GM12873 (cell line): Measurements from ENCODE around the gene ZSWIM7.

Experiments used
- CTCF ChIP-seq: IDR thresholded peaks from 2 replicates; pipeline ENCODE4 v1.5.1; 2012; ENCODE audit warnings: low read depth, mild to moderate bottlenecking, moderate library complexity, low read length, control low read depth; ENCODE audit not compliant: insufficient read depth; ENCODE audit errors: missing control alignments

Gene ZSWIM7

GRCh38 chr17:16007439-16007838 is 7.9 kb upstream of the ZSWIM7 start:
- no peak for TF ChIP-seq CTCF

DNA sequence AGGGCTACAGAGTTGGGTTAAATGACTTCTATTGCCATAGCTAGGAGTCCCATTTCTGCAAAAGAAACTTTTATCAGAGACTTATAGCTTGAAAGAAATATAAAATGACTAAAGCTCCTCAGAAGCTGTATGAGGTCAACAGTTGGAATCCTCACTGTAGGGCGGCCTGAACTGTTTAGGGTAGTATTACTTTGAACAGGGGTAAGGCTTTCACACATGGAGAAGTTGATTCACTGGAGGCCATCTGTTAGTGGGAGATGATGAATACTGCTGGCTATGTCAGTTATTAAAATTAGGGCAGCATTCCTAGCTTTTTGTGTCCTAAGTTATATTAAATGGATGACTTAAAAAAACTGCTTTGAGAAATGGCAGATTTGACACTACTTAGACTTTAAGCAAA is 6.1 kb upstream of the ZSWIM7 start:
- TF ChIP-seq CTCF, result no peak

- TF ChIP-seq CTCF, result no peak
These were observed 4.3 kb upstream of the ZSWIM7 start for GRCh38 chr17:16003841-16004240.

DNA sequence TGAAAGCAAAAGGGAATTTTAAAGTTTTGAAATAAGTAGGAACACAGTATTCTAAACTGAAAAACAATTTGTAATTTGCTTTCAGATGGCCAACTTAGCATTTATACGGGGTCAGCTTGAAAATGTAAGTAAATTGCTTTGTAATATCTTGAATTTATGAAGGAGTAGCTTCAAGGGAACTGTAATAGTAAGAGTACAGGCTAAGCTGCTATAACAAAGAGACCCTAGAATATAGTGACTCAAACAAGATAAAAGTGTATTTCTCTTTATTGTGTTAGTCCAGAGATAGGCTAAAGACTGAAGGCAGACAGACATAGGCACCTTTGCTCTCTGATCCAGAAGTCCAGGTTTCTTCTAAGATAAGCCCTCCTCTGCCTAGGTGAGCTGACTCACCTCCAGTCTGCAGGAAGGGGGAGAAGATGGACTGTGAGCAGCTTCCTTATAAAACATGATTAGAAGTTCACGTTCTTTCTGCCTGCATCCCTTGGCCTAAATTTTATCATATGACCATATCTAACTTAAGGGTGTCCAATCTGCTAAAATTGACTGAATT is 3.3 kb upstream of the ZSWIM7 start:
- TF ChIP-seq CTCF, result no peak

GRCh38 chr17:16001226-16001897 is 1.9 kb upstream of the ZSWIM7 start:
- TF ChIP-seq CTCF, result no peak

- TF ChIP-seq CTCF, result no peak
These were observed 697 bp upstream of the ZSWIM7 start for GRCh38 chr17:15999974-16000827.

DNA sequence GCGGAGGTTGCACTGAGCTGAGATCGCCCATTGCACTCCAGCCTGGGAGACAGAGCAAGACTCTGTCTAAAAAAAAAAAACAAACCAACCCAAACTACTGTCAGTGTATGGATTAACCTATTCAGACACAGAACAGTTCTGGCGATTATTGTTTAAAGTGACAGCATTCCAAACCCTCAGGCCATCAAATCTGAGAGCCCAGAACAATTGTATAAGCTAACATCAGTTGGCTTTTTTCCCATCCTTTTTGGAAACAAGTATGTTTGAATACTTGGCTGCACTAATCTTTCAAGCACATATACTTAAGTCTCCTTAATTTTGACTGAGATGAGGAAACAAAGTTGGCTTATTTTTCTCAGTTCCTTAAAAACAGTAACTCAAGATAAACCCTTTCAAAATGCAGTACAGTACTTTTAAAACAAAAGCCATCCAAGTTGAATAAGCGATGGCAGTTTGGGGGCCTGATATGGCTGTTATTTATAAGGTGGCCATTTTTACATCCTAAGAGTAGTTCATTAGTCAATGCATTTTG is 1.4 kb downstream of the ZSWIM7 start:
- no peak for TF ChIP-seq CTCF
